GM12873 (cell line): ENCODE data around the gene SMAD2.

Source experiments
- CTCF ChIP-seq: IDR thresholded peaks from 2 replicates; pipeline ENCODE4 v1.5.1; 2012; ENCODE audit warnings: low read depth, mild to moderate bottlenecking, moderate library complexity, low read length, control low read depth; ENCODE audit not compliant: insufficient read depth; ENCODE audit errors: missing control alignments

Gene SMAD2

GRCh38 chr18:47944972-47945852 is 14.8 kb upstream of the SMAD2 start:
- no peak for TF ChIP-seq CTCF

GRCh38 chr18:47936952-47937351 is 6.5 kb upstream of the SMAD2 start:
- no peak for TF ChIP-seq CTCF

GRCh38 chr18:47935321-47936055 is 5.0 kb upstream of the SMAD2 start:
- no peak for TF ChIP-seq CTCF

- no peak for TF ChIP-seq CTCF
These were observed 2.1 kb upstream of the SMAD2 start for GRCh38 chr18:47932603-47933002.

GRCh38 chr18:47932190-47932589 is 1.7 kb upstream of the SMAD2 start:
- no peak for TF ChIP-seq CTCF

GRCh38 chr18:47931718-47932103 is 1.3 kb upstream of the SMAD2 start:
- peak; percentile 32 for TF ChIP-seq CTCF

- no peak for TF ChIP-seq CTCF
These were observed 665 bp upstream of the SMAD2 start for GRCh38 chr18:47930931-47931717.
